ENCODE measurements around the gene PKN1.

GRCh38 chr19:14477418-14478112, 44.5 kb downstream of the PKN1 start:
- TF ChIP-seq ARNTL (CRISPR knock-in tag; IDR thresholded peaks at IDR 0.05; ENCODE audit: borderline replicate concordance, low read depth) (no peak), ZNF565 (CRISPR knock-in tag; conservative IDR thresholded peaks at IDR 0.05; ENCODE audit: low read depth) (no peak), ESRRG (CRISPR knock-in tag; IDR thresholded peaks at IDR 0.05) (no peak), PPARA (CRISPR knock-in tag; IDR thresholded peaks at IDR 0.05; ENCODE audit: borderline replicate concordance) (no peak), RARB (CRISPR knock-in tag; IDR thresholded peaks at IDR 0.05) (no peak)
- TF ChIP-seq, protein P1, sequence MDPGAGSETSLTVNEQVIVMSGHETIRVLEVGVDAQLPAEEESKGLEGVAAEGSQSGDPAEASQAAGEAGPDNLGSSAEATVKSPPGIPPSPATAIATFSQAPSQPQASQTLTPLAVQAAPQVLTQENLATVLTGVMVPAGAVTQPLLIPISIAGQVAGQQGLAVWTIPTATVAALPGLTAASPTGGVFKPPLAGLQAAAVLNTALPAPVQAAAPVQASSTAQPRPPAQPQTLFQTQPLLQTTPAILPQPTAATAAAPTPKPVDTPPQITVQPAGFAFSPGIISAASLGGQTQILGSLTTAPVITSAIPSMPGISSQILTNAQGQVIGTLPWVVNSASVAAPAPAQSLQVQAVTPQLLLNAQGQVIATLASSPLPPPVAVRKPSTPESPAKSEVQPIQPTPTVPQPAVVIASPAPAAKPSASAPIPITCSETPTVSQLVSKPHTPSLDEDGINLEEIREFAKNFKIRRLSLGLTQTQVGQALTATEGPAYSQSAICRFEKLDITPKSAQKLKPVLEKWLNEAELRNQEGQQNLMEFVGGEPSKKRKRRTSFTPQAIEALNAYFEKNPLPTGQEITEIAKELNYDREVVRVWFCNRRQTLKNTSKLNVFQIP (CRISPR knock-in tag; IDR thresholded peaks at IDR 0.05; ENCODE audit: borderline replicate concordance, low read depth) = no peak
